Stimulated activated CD4-positive, alpha-beta T cell treated with anti-CD3 and anti-CD28 coated beads, Interleukin-15, amount 100 ng/mL, for 1 hour (primary cell): ENCODE data around the gene DHRS3.

Source experiments
- DNase-seq, 2 donors: peaks; one replicate each; pipeline ENCODE4 v3.0.0-alpha.2; 2020; ENCODE audit warnings: low read depth in 1 of 2, low spot score in 1 of 2

Gene DHRS3

GRCh38 chr1:12600335-12600734, 17.7 kb downstream of the DHRS3 start:
- DNase-seq: no peak

DNA sequence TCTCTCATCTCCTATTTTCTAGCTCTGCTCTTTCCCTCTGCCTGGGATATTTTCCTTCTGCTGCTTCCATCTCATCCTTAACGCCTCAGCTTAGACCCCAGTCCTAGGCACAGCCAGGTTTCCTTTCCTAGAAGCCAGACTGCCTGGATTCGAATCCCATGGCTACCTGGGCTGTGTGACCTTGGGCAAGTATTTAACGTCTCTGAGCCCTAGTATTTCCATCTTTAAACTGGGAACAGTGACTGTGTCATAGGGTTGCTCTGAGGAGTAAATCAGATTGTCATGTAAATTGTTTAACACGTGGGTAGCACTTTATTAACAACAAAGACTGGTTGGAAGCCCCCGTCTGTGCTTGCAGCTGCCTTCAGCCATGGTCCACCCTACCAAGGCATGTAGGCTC, 18.4 kb downstream of the DHRS3 start:
- DNase-seq: no peak

DNA sequence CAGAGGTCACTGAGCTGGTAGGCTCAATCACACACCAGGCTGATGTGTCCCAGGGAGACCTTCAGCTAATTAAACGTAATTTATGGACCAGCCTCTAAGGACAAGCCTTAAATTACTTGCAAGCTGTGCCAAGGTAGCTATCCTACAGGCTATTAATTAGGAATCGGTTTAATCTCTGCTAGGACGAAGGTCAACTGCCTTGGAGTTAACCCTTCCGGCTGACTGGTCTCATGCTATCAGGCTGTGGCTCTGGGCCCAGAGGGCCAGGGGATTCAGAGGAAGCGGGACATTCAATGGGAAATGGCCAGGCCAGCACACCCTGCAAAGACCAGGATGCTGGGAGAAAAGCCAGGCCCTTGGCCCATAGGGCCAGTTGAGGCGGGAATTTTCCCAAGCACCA, 19.0 kb downstream of the DHRS3 start:
- no peak for DNase-seq

DNA sequence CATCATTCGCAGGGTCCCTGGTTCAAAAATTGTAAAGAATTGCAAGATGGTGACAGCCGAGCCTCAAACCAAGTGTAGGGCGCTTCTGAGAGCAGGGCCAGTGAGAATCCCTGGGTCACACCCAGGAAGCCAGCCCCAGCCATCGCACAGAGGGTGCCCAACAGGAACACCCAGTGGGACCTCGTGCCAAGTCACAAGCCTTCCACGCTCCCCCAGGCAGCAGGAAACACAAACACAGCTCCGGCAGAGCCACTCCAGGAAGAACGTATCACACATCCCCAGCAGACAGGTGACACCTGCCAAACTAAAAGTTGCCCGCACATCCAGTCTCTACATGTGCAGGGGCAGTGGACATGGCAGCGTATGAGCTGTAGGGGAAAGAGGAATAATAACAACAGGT, 20.2 kb downstream of the DHRS3 start:
- no peak for DNase-seq

GRCh38 chr1:12596007-12596821, 21.8 kb downstream of the DHRS3 start:
- no peak for DNase-seq

DNA sequence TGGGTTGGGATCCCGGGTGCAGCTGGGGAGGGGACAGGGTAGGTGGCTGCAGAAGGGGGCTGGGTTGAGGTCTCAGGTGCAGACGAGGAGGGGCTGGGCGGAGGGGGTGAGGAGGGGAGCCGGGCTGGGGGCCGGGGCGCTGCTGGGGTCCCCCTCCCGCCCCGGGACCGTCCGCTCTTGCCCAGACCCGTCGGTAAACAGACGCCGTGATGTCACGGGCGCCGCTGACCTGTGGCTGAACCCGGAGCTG, 22.3 kb downstream of the DHRS3 start:
- no peak for DNase-seq

GRCh38 chr1:12594966-12595756, 22.8 kb downstream of the DHRS3 start:
- peak in 1 of 2 donors; percentile 23 for DNase-seq

DNA sequence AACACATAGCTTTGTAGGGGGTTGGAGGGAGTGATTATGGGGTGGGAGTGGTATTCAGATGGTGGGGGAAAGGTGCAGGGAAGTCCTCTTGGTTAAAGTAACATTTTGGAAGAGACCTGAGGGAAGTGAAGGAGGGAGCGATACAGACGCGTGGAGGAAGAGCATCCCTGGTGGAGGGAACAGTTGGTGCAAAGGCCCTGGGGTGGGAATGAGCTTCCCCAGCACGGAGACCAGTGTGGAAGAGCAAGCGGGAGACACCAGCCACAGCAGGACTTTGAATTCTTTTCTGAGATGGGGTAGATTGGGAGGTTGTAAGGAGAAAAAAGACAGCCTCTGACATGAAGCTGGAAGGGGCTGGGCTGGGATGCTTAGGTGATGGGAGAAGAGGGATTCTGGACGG, 23.5 kb downstream of the DHRS3 start:
- DNase-seq: no peak

- no peak for DNase-seq
Measured at GRCh38 chr1:12593621-12594066, 24.4 kb downstream of the DHRS3 start.

DNA sequence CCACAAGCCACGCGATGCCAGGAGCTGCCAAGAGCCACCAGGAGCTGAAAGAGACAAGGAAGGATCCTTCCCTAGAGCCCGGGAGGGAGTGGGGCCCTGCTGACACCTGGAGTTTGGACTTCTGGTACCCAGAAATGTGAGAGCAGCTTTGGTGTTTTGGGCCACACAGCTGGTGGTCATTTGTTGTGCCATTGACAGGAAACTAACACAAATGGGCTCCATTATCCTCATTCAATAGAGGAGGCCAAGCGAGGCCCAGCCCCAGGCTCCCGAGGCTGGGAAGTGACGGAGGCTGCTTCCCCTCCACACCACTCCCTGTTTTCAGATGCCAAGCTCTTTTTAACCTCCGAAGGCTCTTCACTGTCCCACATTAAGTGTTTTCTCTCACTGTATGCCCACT, 25.5 kb downstream of the DHRS3 start:
- no peak for DNase-seq

GRCh38 chr1:12591267-12591938, 26.6 kb downstream of the DHRS3 start:
- DNase-seq: no peak

DNA sequence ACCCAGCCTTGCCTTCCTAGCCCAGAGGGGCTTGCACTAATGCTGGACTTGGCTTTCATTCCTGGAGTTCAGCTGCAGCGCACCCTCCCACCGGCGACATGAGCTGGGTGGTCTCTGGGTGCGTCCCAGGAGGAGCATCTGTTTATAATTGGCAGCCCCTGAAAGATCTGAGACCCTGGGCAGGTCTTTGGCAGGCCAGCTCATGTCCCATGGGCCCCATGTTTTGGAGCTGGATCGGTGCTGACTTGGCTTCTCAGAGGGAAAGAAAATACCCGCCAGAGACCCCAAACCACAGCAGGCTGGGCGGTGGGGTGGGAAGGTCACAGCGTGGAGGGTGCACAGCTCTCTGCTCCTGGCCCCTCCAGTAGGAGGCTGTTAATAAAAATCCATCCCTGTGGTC, 29.3 kb downstream of the DHRS3 start:
- no peak for DNase-seq

DNA sequence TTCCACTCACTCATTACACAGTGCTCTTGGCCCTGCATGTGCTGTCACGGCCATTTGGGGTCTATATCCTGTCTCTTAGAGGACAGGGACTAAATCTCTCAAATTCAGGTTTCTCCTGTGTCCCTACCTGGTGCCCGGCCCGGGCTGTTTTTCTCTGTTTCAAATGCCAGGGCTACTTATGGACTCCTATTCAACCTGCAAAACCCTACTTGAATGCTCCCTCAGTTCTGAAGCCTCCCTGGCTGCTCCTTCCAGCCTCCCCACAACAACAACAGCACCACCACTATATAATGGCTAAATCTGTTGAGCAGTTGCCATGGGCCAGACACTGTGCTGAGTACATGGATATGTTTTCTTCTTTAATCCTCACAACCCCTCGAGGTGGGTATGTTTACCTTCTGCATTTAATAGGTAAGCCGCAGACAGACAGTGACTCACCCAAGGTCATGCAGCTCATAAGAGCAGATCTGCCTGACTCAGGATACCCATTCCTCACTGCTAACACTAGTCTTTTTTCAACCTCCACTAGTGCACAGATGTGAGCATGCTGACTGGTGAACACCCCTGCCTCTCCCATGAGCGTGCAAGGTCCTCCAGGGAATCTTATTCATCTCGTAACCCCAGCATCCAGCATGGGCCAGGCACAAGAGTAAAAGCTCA, 29.9 kb downstream of the DHRS3 start:
- no peak for DNase-seq

- no peak for DNase-seq
Measured at GRCh38 chr1:12585951-12586942, 31.8 kb downstream of the DHRS3 start.

- no peak for DNase-seq
Measured at GRCh38 chr1:12585536-12585935, 32.5 kb downstream of the DHRS3 start.

DNA sequence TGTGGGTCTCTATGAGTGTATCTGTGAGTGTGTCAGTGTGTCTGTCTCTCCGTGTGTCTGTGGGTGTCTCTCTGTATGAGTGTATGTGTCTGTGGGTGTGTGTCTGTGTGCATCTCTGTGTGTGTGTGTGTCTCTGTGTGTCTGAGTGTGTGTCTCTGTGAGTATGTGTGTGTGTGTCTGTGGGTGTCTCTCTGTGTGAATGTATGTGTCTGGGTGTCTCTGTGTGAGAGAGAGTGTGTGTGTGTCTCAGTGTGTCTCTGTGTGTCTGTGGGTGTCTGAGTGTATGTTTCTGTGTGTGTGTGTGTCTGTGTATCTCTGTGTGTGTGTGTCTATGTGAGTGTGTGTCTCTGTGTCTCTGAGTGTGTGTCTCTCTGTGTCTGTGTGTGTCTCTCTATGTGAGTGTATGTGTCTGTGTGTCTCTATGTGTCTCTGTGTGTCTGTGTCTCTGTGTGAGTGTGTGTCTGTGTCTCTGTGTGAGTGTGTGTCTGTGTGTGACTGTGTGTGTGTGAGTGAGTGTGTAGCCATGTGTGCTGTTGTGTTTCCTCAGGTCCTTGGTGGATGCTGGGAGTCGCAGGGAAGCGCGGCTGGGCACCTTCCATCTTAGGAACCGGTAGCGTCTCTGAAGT, 33.0 kb downstream of the DHRS3 start:
- no peak for DNase-seq

GRCh38 chr1:12583484-12583883, 34.5 kb downstream of the DHRS3 start:
- DNase-seq: no peak

GRCh38 chr1:12582649-12583048, 35.4 kb downstream of the DHRS3 start:
- DNase-seq: no peak

GRCh38 chr1:12581179-12581578, 36.8 kb downstream of the DHRS3 start:
- DNase-seq: no peak
